Measurements from ENCODE around the gene B3GAT2. TPM values are rescaled to one million over a fixed set of nuclear protein-coding genes. Genes with fewer than 3 reads are reported as not detected.

The B3GAT2 gene
- total and polyA plus RNA-seq, 10 donors: 0.03 to 0.09 (median 0.05) TPM; not detected in 6

GRCh38 chr6:70831427-70831826, 125.4 kb downstream of the B3GAT2 start:
- 94 to 99% (median 99%) methylated on average over 3 of the region's 3 CpGs for WGBS, 5 donors
- no peak overlapping the region for H3K27ac ChIP-seq
- no peak for TF ChIP-seq POLR2AphosphoS5 (IDR thresholded peaks at IDR 0.05)
- TF ChIP-seq POLR2A (IDR thresholded peaks at IDR 0.05): no peak
- no peak for TF ChIP-seq CTCF (IDR thresholded peaks at IDR 0.05 in 8 of 11, conservative IDR thresholded peaks at IDR 0.05 in 3 of 11)
- no peaks in the 10 kb centered on the region for H3K4me1 ChIP-seq
- no peaks in the 10 kb centered on the region for H3K27me3 ChIP-seq (replicated peaks in 1 of 7)
- no peak overlapping the region for H3K4me3 ChIP-seq
- intact Hi-C loops (cut with DNase I; ENCODE audit: low total_unique reads): no loop called here
- DNase-seq: no peak
- H3K36me3 ChIP-seq: peaks cover 0 to 6% (median 0%) of the 10 kb centered on the region in 6 donors
- peaks cover 0 to 9% (median 7%) of the 10 kb centered on the region in 8 donors for H3K9me3 ChIP-seq

- WGBS, 5 donors: 60 to 87% (median 77%) methylated on average over 1 of the region's 1 CpG
- TF ChIP-seq CTCF (IDR thresholded peaks at IDR 0.05 in 8 of 11, conservative IDR thresholded peaks at IDR 0.05 in 3 of 11) (no peak), POLR2A (IDR thresholded peaks at IDR 0.05) (no peak), POLR2AphosphoS5 (IDR thresholded peaks at IDR 0.05) (no peak)
Measured at GRCh38 chr6:70823651-70824050, 133.2 kb downstream of the B3GAT2 start.

GRCh38 chr6:70821751-70822150, 135.1 kb downstream of the B3GAT2 start:
- Histone ChIP-seq H3K4me1 (no peaks in the 10 kb centered on the region), H3K4me3 (no peak overlapping the region), H3K27me3 (replicated peaks in 1 of 7) (no peaks in the 10 kb centered on the region), H3K9me3 (peaks cover 0 to 23% (median 17%) of the 10 kb centered on the region in 8 donors), H3K27ac (no peak overlapping the region), H3K36me3 (peaks cover 0 to 28% (median 0%) of the 10 kb centered on the region in 6 donors)
- intact Hi-C loops (cut with DNase I; ENCODE audit: low total_unique reads): no loop called here
- DNase-seq: no peak
- WGBS, 5 donors: 96 to 100% (median 98%) methylated on average over 2 of the region's 2 CpGs
- no peak for TF ChIP-seq POLR2AphosphoS5 (IDR thresholded peaks at IDR 0.05)
- no peak for TF ChIP-seq POLR2A (IDR thresholded peaks at IDR 0.05)
- no peak for TF ChIP-seq CTCF (IDR thresholded peaks at IDR 0.05 in 8 of 11, conservative IDR thresholded peaks at IDR 0.05 in 3 of 11)

More at GRCh38 chr6:70823651-70824050, 133.2 kb downstream of the B3GAT2 start:
- H3K9me3 ChIP-seq: peaks cover 0 to 23% (median 17%) of the 10 kb centered on the region in 8 donors
- no peak for DNase-seq
- intact Hi-C loops (cut with DNase I; ENCODE audit: low total_unique reads): no loop called here
- H3K4me1 ChIP-seq: no peaks in the 10 kb centered on the region
- H3K27ac ChIP-seq: no peak overlapping the region
- H3K36me3 ChIP-seq: peaks cover 0 to 28% (median 0%) of the 10 kb centered on the region in 6 donors
- no peak overlapping the region for H3K4me3 ChIP-seq
- no peaks in the 10 kb centered on the region for H3K27me3 ChIP-seq (replicated peaks in 1 of 7)

- intact Hi-C loops (cut with DNase I; ENCODE audit: low total_unique reads): no loop called here
- DNase-seq: no peak
- Histone ChIP-seq H3K36me3 (peaks cover 0 to 28% (median 0%) of the 10 kb centered on the region in 6 donors), H3K9me3 (peaks cover 0 to 23% (median 17%) of the 10 kb centered on the region in 8 donors), H3K4me1 (no peaks in the 10 kb centered on the region), H3K27ac (no peak overlapping the region), H3K4me3 (no peak overlapping the region), H3K27me3 (replicated peaks in 1 of 7) (no peaks in the 10 kb centered on the region)
- TF ChIP-seq CTCF (IDR thresholded peaks at IDR 0.05 in 8 of 11, conservative IDR thresholded peaks at IDR 0.05 in 3 of 11): no peak
- no peak for TF ChIP-seq POLR2A (IDR thresholded peaks at IDR 0.05)
- TF ChIP-seq POLR2AphosphoS5 (IDR thresholded peaks at IDR 0.05): no peak
- WGBS, 5 donors: 93 to 99% (median 98%) methylated on average over 2 of the region's 2 CpGs
Measured at GRCh38 chr6:70820778-70821177, 136.1 kb downstream of the B3GAT2 start.

All from spleen (tissue), 11 donors.